ENCODE measurements around the gene MON2.

GRCh38 chr12:62625228-62625627 lies 158.6 kb downstream of the MON2 start:
- TF ChIP-seq REST (IDR thresholded peaks at IDR 0.05; ENCODE audit: insufficient read depth in 1 of 2, low read depth in 2 of 2, low read length in 2 of 2) (no peak), TAF1 (IDR thresholded peaks at IDR 0.05; ENCODE audit: borderline replicate concordance, insufficient read depth, low read length) (no peak), POLR2AphosphoS5 (IDR thresholded peaks at IDR 0.05; ENCODE audit: low read depth, low read length) (no peak), SIN3A (IDR thresholded peaks at IDR 0.05; ENCODE audit: borderline replicate concordance, insufficient read depth, low read length) (no peak), FOXP2 (optimal IDR thresholded peaks at IDR 0.05; ENCODE audit: borderline replicate concordance, extremely low read depth, extremely low read length, insufficient read depth) (no peak)

All from PFSK-1 (cell line).